Measurements from ENCODE around the gene S100A8. TPM values are rescaled to one million over a fixed set of nuclear protein-coding genes. Genes with fewer than 3 reads are reported as not detected.
A peak's percentile ranks its signal among the peaks of the same experiment; 100 is the strongest.

Gene S100A8
- total RNA-seq, 1 donor from 2014 or later: 31.6 TPM

GRCh38 chr1:153362187-153362775 is 28.6 kb downstream of the S100A8 start:
- no peak for DNase-seq (ENCODE audit: low spot score)

GRCh38 chr1:153361480-153362109 is 29.3 kb downstream of the S100A8 start:
- DNase-seq (ENCODE audit: low spot score): no peak

- no peak for DNase-seq (ENCODE audit: low spot score)
Observed at GRCh38 chr1:153360592-153361479, 30.0 kb downstream of the S100A8 start.

GRCh38 chr1:153360190-153360589 is 30.7 kb downstream of the S100A8 start:
- no peak for DNase-seq (ENCODE audit: low spot score)

GRCh38 chr1:153359241-153359640 is 31.6 kb downstream of the S100A8 start:
- DNase-seq (ENCODE audit: low spot score): peak; percentile 27

GRCh38 chr1:153358691-153358975 is 32.2 kb downstream of the S100A8 start:
- peak; percentile 28 for DNase-seq (ENCODE audit: low spot score)

GRCh38 chr1:153357853-153358690 is 32.8 kb downstream of the S100A8 start, which contains the start of gene S100A9:
TSS of gene S100A9 (plus strand) at chr1:153357854. CDS start at chr1:153358284, 430 bp downstream.
- peak; percentile 36 for DNase-seq (ENCODE audit: low spot score)

GRCh38 chr1:153357076-153357852 is 33.6 kb downstream of the S100A8 start:
- peak; percentile 86 for DNase-seq (ENCODE audit: low spot score)

GRCh38 chr1:153356392-153357075 is 34.3 kb downstream of the S100A8 start:
- peak; percentile 29 for DNase-seq (ENCODE audit: low spot score)

- no peak for DNase-seq (ENCODE audit: low spot score)
Observed at GRCh38 chr1:153355445-153356071, 35.3 kb downstream of the S100A8 start.

- no peak for DNase-seq (ENCODE audit: low spot score)
Observed at GRCh38 chr1:153354515-153355193, 36.2 kb downstream of the S100A8 start.

GRCh38 chr1:153353226-153353947 is 37.5 kb downstream of the S100A8 start:
- no peak for DNase-seq (ENCODE audit: low spot score)

- peak; percentile 70 for DNase-seq (ENCODE audit: low spot score)
Observed at GRCh38 chr1:153352523-153352922, 38.4 kb downstream of the S100A8 start.

GRCh38 chr1:153350321-153350957 is 40.4 kb downstream of the S100A8 start:
- no peak for DNase-seq (ENCODE audit: low spot score)

- no peak for DNase-seq (ENCODE audit: low spot score)
Observed at GRCh38 chr1:153349363-153350320, 41.2 kb downstream of the S100A8 start.

GRCh38 chr1:153348511-153349362 is 42.1 kb downstream of the S100A8 start, which contains the start of gene PGLYRP4:
TSS of gene PGLYRP4 (minus strand) at chr1:153348841. CDS start at chr1:153347932, 909 bp downstream.
- DNase-seq (ENCODE audit: low spot score): no peak
